Testis (tissue), 2 donors: ENCODE measurements around the gene ERBB4.

ENCODE experiments used
- POLR2A ChIP-seq: fragments of 450-650 bp; IDR thresholded peaks from one replicate; pipeline ENCODE4 v1.6.1; 2017; ENCODE audit warnings: antibody characterized with exemption, mild to moderate bottlenecking, moderate library complexity
- TF ChIP-seq, protein P1 (sequence below), 3 experiments: fragments of 450-650 bp in 2 of 3; fragments of 200-600 bp in 1 of 3; sonication (generic) in 1 of 3; IDR thresholded peaks; one replicate each; pipeline ENCODE4 v1.5.1; 2016 to 2019; ENCODE audit warnings: antibody characterized with exemption in 3 of 3, mild to moderate bottlenecking in 2 of 3, moderate library complexity in 1 of 3

GRCh38 chr2:211868996-211869533 lies 669.5 kb downstream of the ERBB4 start:
- TF ChIP-seq, protein P1, sequence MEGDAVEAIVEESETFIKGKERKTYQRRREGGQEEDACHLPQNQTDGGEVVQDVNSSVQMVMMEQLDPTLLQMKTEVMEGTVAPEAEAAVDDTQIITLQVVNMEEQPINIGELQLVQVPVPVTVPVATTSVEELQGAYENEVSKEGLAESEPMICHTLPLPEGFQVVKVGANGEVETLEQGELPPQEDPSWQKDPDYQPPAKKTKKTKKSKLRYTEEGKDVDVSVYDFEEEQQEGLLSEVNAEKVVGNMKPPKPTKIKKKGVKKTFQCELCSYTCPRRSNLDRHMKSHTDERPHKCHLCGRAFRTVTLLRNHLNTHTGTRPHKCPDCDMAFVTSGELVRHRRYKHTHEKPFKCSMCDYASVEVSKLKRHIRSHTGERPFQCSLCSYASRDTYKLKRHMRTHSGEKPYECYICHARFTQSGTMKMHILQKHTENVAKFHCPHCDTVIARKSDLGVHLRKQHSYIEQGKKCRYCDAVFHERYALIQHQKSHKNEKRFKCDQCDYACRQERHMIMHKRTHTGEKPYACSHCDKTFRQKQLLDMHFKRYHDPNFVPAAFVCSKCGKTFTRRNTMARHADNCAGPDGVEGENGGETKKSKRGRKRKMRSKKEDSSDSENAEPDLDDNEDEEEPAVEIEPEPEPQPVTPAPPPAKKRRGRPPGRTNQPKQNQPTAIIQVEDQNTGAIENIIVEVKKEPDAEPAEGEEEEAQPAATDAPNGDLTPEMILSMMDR (IDR thresholded peaks at IDR 0.05): no peak
- no peak for TF ChIP-seq POLR2A
